Activated T-cell treated with anti-CD3 and anti-CD28 coated beads, Interleukin-2, amount 50 U/mL, for 4 hours (primary cell): ENCODE measurements around the gene CYTH4. TPM values are rescaled to one million over a fixed set of nuclear protein-coding genes. Genes with fewer than 3 reads are reported as not detected.

Experiments
- ATAC-seq, 2 donors: fragments of 200-7000 bp; cut with Tn5 transposase; one replicate each; pipeline ENCODE4 v1.10.0; 2021
- DNase-seq: peaks from one replicate; pipeline ENCODE4 v3.0.0-alpha.2; 2020
- H3K27me3 Mint-ChIP-seq: one replicate; pipeline ENCODE4 v1.8.0; 2021; ENCODE audit warnings: low read depth, mixed read lengths
- H3K36me3 Mint-ChIP-seq: one replicate; pipeline ENCODE4 v1.8.0; 2022; ENCODE audit warnings: mixed read lengths; ENCODE audit not compliant: insufficient read depth
- H3K4me1 Mint-ChIP-seq: one replicate; pipeline ENCODE4 v1.8.0; 2021; ENCODE audit warnings: low read depth, mixed read lengths
- H3K4me3 Mint-ChIP-seq: one replicate; pipeline ENCODE4 v1.8.0; 2021; ENCODE audit warnings: mild to moderate bottlenecking, moderate library complexity, mixed read lengths
- H3K9me3 Mint-ChIP-seq: one replicate; pipeline ENCODE4 v1.8.0; 2021; ENCODE audit warnings: mixed read lengths
- total RNA-seq, 3 donors: library from RNA; stranded (reverse); gene quantifications; one replicate each; pipeline ENCODE4 v1.2.1, GENCODE V29; 2021

Gene CYTH4
- total RNA-seq, 3 donors from 2014 or later, result 9.0 to 10.9 (median 9.7) TPM

DNA sequence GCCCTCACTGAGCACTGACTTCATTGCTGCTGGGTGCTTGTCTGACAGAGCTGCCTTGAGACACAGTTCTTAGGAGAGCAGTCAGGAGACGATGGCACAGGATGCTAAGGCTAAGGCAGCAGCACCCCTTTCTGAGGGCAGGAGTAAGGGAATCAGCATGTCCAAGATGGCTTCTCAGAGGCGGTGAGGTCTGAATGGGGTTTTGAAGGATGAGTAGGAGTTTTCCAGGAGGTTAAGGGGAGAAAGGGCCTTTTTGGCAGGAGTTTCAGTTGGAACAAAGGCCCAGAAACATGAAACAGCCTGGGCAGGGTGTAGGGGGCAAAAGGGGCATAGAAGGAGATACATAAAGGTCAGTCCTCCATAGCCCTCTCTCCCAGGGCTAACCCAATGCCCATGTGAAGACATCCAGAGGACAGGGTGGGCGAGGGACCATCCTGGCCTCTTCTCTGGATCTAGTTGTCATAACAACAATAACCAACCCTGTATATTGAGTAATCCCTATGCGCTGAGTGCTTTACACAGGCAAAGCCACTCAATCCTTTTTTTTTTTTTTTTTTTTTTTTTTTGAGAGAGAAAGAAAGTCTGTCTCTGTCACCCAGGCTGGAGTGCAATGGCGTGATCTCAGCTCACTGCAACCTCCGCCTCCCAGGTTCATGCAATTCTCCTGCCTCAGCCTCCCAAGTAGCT lies 19.0 kb downstream of the CYTH4 start:
- peaks cover 21% of the 10 kb centered on the region for H3K36me3 Mint-ChIP-seq
- no peaks in the 10 kb centered on the region for H3K9me3 Mint-ChIP-seq
- H3K4me3 Mint-ChIP-seq, result peak overlapping the region; percentile 70
- DNase-seq (no peak), ATAC-seq (no peak)
- peaks cover 75% of the 10 kb centered on the region for H3K4me1 Mint-ChIP-seq
- no peaks in the 10 kb centered on the region for H3K27me3 Mint-ChIP-seq

DNA sequence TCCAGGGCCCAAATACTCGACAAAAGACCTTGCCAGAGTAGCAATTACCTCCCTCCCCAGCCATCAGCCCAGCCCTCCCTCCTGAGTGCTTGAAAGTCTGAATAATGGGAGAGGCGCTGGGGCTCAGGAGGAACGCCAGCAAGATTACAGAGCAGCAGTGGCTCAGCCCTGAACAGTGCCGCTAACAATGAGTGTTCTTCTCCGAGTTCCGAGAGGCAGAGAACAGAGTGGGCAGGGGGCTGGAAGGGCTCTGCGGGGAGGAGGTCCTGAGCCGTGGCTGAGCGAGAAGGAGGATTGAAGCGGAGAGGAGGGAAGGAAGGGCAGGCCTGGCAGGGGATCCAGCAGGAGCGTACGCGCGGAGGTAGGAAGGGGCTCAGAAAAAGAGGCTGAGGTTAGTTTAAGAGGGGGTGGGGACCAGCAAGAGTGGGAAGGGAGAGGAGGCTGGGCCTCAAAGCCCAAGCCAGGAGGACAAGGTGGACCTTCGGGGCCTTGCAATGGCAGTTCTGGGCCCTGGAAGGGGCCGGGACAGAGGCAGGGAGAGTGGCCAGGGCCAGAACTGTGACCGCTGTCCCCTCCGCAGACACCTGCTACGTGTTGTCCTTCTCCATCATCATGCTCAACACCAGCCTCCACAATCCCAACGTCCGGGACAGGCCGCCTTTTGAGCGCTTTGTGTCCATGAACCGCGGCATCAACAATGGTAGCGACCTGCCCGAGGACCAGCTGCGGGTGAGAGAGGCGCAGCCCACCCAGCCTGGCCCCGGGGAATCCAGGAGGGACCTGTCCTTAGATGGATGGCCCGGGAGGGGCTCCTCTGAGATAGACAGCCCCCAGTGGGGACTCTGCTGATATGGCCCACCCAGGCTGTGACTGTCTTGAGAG lies 20.6 kb downstream of the CYTH4 start:
- peaks cover 17% of the 10 kb centered on the region for H3K36me3 Mint-ChIP-seq
- H3K4me3 Mint-ChIP-seq, result no peak overlapping the region
- no peaks in the 10 kb centered on the region for H3K27me3 Mint-ChIP-seq
- ATAC-seq (no peak), DNase-seq (no peak)
- peaks cover 85% of the 10 kb centered on the region for H3K4me1 Mint-ChIP-seq
- no peaks in the 10 kb centered on the region for H3K9me3 Mint-ChIP-seq

DNA sequence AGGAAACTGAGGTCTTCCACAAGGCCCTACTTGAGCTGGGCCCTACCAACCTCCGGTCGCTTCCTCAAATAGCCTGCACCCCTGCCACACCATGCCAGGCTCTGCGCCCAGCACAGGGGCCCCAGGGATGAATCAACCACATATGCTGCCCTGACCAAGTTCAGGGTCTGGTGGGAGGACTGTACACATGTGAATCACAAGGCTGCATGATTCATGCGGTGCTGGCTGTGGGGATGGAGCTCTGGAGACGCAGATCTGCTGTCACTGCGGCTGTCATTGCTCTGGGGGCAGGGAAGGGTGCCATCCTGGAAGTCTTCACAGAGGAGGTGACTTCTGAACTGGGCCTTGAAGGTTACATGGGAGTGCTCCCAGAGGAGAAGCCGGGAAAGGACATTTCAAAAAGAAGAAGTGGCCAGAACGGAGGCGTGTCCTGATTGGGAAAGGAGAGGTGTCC lies 21.5 kb downstream of the CYTH4 start:
- Mint-ChIP-seq H3K4me3 (peak overlapping the region; percentile 56), H3K36me3 (peaks cover 15% of the 10 kb centered on the region), H3K4me1 (peaks cover 87% of the 10 kb centered on the region), H3K9me3 (no peaks in the 10 kb centered on the region), H3K27me3 (no peaks in the 10 kb centered on the region)
- DNase-seq, result peak; percentile 54
- ATAC-seq, result peak; percentile 76 to 77

DNA sequence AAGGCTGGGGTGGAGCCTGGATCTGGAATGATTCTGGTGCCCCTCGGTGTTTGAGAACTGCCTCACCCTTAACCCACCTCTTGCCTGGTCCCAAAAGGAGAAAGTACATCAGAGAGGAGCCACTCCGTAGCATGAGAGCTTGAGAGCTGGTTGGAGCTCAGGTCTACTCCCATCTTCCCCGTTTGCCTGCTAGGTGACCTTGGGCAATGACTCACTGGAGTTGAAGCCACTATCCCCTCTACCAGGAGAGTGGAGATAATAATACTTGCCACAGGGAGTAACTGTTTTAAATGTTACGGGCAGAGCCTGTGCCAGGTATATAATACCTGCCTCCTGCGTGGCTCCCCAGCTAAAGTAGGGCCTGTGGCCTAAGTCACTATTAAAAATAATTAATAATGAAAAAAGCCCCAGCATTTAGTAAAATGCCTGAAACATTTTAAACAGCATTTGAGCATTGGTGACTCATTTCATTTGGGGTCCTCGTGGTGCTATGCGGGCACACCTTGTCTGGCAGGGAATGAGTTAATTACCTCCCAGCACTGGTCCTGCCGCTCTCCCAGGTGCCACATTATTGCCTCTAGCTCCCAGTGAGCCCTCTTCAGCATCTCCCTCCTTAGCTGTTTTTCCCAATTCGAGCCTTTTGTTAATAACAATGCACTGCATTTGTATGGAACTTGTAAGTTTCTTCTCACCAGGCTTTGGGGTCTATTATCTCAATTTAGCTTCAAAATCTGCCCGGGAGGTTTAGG lies 22.5 kb downstream of the CYTH4 start:
- DNase-seq, result no peak
- Mint-ChIP-seq H3K27me3 (no peaks in the 10 kb centered on the region), H3K9me3 (no peaks in the 10 kb centered on the region), H3K36me3 (peaks cover 18% of the 10 kb centered on the region), H3K4me3 (no peak overlapping the region), H3K4me1 (peaks cover 93% of the 10 kb centered on the region)
- ATAC-seq, result no peak

DNA sequence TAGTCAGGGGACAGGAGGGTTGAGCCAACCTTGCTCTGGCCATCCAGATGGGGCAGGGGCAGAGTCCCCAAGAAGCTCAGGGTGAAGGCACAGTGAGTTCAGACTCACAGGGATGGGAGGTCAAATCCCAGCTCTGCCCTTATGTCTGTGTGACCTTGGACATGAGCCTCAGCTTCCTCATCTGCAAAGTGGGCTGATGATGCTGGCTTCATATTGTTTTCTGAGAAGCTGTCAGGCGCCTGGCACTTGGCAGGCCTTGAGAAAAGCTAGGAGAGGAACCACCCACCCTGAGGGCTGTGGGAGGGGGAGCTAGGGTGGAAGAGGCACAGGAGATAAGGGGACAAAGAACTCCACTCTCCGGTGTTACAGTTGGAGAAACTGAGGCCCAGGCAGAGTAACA lies 23.6 kb downstream of the CYTH4 start:
- no peaks in the 10 kb centered on the region for H3K27me3 Mint-ChIP-seq
- peak overlapping the region; percentile 21 for H3K4me3 Mint-ChIP-seq
- ATAC-seq, result no peak
- no peaks in the 10 kb centered on the region for H3K9me3 Mint-ChIP-seq
- peaks cover 93% of the 10 kb centered on the region for H3K4me1 Mint-ChIP-seq
- DNase-seq, result no peak
- peaks cover 15% of the 10 kb centered on the region for H3K36me3 Mint-ChIP-seq

DNA sequence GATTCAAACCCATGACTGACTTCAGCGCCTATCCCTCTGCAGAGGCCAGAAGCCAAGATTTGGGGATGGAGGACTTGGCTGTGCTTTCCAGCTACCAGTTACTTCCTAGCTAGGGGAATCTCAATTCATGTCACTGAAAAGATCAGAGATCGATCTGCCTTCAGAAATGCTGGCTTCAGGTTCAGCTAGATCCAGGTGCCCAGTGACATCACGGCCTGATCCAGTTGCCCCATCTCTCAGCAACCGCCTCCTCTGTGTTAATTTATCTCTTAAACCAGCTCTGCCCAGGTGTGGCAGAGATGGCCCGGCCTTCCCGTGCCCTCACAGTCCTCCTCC lies 24.2 kb downstream of the CYTH4 start:
- no peak for DNase-seq
- Mint-ChIP-seq H3K27me3 (no peaks in the 10 kb centered on the region), H3K9me3 (no peaks in the 10 kb centered on the region), H3K4me3 (peak overlapping the region; percentile 71), H3K4me1 (peaks cover 93% of the 10 kb centered on the region), H3K36me3 (peaks cover 11% of the 10 kb centered on the region)
- ATAC-seq, result no peak

DNA sequence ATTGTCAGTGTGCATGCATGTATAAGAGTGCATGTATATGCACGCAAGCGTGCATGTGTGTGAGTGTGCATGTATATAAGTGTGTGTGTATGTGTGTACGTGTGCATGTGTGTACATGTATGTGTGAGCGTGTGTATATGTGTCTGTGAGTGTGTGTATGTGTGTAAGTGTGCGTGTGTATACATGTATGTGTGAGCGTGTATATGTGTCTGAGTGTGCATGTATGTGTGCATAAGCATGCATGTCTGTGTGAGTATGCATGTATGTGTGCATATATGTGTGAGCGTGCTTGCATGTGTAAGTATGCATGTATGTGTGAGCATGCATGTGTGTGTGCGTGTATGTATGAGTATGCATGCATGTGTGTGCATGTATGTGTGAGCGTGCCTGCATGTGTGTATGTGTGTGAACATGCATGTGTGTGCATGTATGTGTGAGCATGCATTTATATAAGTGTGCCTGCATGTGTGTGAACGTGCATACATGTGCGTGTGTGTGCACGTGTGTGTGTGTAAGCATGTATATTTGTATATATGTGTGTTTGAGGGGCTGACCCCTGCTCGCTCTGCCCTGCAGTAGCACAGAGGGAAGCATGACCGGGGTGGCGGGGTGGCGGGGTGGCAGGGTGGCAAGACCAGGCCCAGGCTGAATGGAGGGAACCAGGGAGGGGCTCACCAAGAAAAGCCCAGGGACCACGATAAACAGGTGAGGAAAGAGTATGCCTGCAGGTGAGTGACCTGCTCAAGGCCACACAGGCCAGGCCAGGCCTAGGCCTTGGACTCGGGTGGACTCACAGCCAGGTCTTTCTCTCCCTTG lies 26.3 kb downstream of the CYTH4 start:
- no peak for DNase-seq
- H3K4me1 Mint-ChIP-seq, result peaks cover 82% of the 10 kb centered on the region
- peak overlapping the region; percentile 24 for H3K4me3 Mint-ChIP-seq
- H3K9me3 Mint-ChIP-seq, result no peaks in the 10 kb centered on the region
- no peak for ATAC-seq
- H3K27me3 Mint-ChIP-seq, result no peaks in the 10 kb centered on the region
- H3K36me3 Mint-ChIP-seq, result peaks cover 13% of the 10 kb centered on the region

DNA sequence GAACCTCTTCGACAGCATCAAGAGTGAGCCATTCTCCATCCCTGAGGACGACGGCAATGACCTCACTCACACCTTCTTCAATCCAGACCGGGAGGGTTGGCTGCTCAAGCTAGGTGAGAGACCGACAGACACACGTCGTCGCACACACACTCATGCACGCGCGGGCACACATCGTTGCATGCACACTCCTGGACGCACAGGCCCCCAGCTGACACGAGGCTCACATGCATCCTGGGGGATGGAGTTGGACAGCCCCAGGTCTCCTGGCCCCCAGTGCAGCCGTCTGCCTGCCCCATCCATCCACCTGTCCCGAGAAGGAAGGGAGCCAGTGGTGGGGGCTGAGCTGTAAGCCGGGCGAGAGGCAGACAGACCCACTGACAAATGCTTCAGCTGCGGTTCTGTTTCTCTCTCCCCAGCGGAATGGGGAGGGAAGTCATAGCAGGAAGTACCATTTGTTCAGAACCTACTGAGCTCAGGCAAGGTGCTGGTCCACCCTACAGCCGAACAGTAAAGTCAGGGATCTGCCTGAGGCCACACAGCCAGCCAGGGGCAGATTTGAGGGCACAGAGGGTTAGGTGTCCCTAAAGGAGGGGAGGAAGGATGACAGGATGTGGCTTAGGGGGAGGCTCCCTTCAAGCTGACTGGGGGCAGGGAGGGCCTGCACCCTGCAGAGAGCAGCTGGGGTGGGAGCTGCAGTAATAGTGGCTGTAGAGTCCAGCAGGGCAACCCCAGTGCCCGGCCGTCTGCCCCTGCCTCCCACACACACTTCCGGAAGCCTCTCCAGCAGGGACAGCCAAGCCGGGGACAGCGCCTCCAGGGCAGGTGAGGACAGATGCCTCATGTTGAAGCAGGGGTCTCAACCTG lies 27.1 kb downstream of the CYTH4 start:
- Mint-ChIP-seq H3K9me3 (no peaks in the 10 kb centered on the region), H3K4me1 (peaks cover 79% of the 10 kb centered on the region), H3K4me3 (peak overlapping the region; percentile 53), H3K27me3 (no peaks in the 10 kb centered on the region), H3K36me3 (peaks cover 9% of the 10 kb centered on the region)
- ATAC-seq, result peak; percentile 18 to 19
- DNase-seq, result no peak

DNA sequence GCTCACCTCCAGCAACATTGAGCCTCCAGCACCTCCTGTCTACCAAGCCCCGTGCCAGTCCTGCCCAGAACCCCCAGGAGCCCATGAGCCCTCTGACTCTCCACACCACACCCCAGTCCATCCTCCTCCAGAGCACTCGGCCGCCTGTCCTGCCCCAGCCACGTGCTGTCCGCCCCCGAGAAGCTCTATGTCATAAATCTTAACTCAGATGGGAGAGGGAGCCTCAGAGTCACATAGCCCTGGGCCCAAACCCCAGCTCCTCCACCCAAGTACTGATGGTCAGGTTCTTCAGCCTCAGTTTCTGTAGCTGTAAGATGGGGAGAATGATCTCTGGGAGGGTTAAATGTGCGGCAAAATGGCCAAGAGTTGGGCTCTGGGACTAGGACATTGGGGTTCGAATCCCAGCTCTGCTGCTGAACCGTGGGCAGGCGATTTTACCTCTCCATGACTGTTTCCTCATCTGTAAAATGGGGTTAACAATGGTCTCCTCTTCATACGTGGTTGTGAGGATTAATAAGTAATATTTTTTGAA lies 27.8 kb downstream of the CYTH4 start:
- DNase-seq (no peak), ATAC-seq (no peak)
- Mint-ChIP-seq H3K9me3 (no peaks in the 10 kb centered on the region), H3K36me3 (peaks cover 9% of the 10 kb centered on the region), H3K27me3 (no peaks in the 10 kb centered on the region), H3K4me1 (peaks cover 83% of the 10 kb centered on the region), H3K4me3 (peak overlapping the region; percentile 52)

DNA sequence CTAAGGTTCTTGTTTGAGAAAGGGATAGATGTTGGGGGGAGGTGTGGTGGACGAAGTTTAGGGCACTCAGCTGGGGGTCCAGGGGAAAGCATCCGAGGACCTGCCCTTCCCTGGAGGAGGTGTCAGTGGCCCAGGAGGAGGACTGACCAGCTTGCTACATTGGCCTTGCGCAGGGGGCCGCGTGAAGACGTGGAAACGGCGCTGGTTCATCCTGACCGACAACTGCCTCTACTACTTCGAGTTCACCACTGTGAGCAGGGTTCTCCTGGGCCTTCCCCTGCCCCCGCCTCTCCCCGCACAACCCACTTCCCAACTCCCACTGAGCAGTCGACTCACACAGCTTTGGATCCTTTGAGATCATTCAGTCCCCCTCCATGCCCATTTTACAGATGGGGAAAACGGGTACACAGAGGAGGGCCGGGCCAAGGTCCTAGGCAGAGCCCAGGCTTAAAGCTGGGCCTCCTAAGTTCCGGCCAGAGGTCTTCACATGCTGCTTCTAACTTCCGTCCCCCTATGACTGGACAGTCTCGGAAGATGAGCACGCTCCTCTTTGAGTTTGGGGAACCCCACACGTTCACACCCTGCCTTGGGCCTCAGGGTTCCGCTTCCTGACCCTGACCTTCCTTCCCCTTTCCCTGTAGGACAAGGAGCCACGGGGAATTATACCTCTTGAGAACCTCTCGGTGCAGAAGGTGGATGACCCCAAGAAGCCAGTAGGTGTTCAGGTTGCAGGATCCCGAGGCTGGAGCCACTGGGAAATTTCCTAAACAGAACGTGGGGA lies 28.7 kb downstream of the CYTH4 start:
- H3K27me3 Mint-ChIP-seq, result no peaks in the 10 kb centered on the region
- no peak overlapping the region for H3K4me3 Mint-ChIP-seq
- ATAC-seq (no peak), DNase-seq (no peak)
- peaks cover 9% of the 10 kb centered on the region for H3K36me3 Mint-ChIP-seq
- peaks cover 77% of the 10 kb centered on the region for H3K4me1 Mint-ChIP-seq
- H3K9me3 Mint-ChIP-seq, result no peaks in the 10 kb centered on the region

DNA sequence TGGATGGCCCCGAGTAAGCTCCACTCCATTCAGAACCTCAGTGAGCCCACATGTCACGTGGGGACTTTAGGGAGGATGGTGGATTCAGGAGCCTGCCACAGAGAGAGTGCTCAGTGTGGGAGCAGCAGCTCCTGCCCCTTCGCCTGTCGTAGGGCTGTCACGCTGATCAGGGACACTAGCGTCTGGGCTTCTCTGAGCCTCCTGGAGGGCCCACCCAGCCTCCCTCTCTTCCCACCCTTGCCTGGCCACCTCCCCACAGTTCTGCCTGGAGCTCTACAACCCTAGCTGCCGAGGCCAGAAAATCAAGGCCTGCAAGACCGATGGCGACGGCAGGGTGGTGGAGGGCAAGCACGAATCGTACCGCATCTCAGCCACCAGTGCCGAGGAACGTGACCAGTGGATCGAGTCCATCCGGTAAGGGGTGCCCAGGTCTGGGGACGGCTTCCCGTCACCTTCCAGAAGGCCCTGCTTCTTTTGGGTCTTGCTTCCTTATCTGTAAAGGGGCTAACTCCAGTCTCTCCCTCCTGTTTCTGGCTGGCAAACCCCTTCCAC lies 29.5 kb downstream of the CYTH4 start:
- Mint-ChIP-seq H3K4me3 (no peak overlapping the region), H3K36me3 (peaks cover 6% of the 10 kb centered on the region), H3K4me1 (peaks cover 76% of the 10 kb centered on the region), H3K9me3 (no peaks in the 10 kb centered on the region), H3K27me3 (no peaks in the 10 kb centered on the region)
- DNase-seq, result no peak
- no peak for ATAC-seq

DNA sequence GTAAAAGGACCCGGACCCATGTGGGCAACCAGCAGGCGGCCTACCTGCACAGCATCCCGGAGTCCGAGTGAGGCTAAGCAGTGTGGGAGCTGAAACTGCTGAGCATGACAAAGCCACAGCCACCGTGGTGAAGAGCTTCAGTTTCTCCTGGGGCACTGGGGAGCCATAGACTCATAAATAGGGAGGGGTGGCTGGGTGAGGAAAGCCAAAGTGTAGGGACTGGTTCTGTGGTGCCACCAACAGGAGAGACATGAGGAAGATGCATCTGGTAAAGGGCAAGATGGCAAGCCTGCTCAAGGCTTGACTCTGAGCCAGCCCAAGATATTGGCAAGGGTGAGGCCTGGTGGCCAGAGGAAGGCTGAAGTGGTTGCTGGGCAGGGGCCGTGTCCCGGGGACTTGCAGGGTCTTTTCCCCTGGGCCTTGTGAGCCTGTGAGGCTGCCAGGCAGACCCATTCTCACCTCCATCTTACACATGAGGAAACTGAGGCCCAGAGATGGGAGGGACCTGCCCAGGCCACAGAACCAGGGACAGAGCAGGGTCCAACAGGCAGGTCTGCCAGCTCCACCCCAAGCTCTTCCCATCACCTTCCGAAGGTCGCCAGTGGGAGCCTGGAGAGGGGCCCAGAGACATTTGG lies 30.4 kb downstream of the CYTH4 start:
- H3K9me3 Mint-ChIP-seq, result no peaks in the 10 kb centered on the region
- ATAC-seq, result no peak
- no peak for DNase-seq
- H3K4me1 Mint-ChIP-seq, result peaks cover 69% of the 10 kb centered on the region
- no peak overlapping the region for H3K4me3 Mint-ChIP-seq
- no peaks in the 10 kb centered on the region for H3K27me3 Mint-ChIP-seq
- peaks cover 6% of the 10 kb centered on the region for H3K36me3 Mint-ChIP-seq
